Gastrocnemius medialis (tissue), 4 donors: Measurements from ENCODE around the gene TTL. TPM values are rescaled to one million over a fixed set of nuclear protein-coding genes. Genes with fewer than 3 reads are reported as not detected.

Experiments
- ATAC-seq, 2 donors: fragments of 150-250 bp; one replicate each; pipeline ENCODE4 v1.9.1; 2016
- DNase-seq, 2 donors: peaks; one replicate each; pipeline ENCODE4 v3.0.0-alpha.2; 2019
- H3K27ac ChIP-seq, 4 donors: fragments of 200-600 bp; sonication (generic); 1 replicate in 1 of 4; 2 replicates in 3 of 4; pipeline ENCODE4 v1.5.1; 2016 to 2018; ENCODE audit warnings: mild to moderate bottlenecking in 2 of 4, moderate library complexity in 1 of 4
- H3K27me3 ChIP-seq, 3 donors: fragments of 200-600 bp; sonication (generic) in 2 of 3; 1 replicate in 1 of 3; 2 replicates in 2 of 3; pipeline versions ENCODE4 v1.5.1 to v1.6.0; 2016 to 2019; ENCODE audit warnings: mild to moderate bottlenecking in 1 of 3, moderate library complexity in 1 of 3
- H3K36me3 ChIP-seq, 2 donors: fragments of 200-600 bp; sonication (generic) in 1 of 2; one replicate each; pipeline ENCODE4 v1.5.1; 2017 to 2018
- H3K4me1 ChIP-seq, 2 donors: fragments of 200-600 bp; sonication (generic) in 1 of 2; one replicate each; pipeline ENCODE4 v1.5.1; 2016 to 2017; ENCODE audit warnings: mild to moderate bottlenecking in 2 of 2
- H3K4me3 ChIP-seq, 4 donors: fragments of 200-600 bp; sonication (generic) in 3 of 4; 1 replicate in 1 of 4; 2 replicates in 3 of 4; pipeline ENCODE4 v1.5.1; 2016 to 2019; ENCODE audit warnings: mild to moderate bottlenecking in 2 of 4
- H3K9me3 ChIP-seq, 3 donors: fragments of 200-600 bp; sonication (generic) in 2 of 3; 1 replicate in 1 of 3; 2 replicates in 2 of 3; pipeline ENCODE4 v1.5.1; 2016 to 2019
- POLR2A ChIP-seq, 2 donors: fragments of 450-650 bp; IDR thresholded peaks; one replicate each; pipeline ENCODE4 v1.6.1; 2017; ENCODE audit warnings: antibody characterized with exemption in 2 of 2, mild to moderate bottlenecking in 2 of 2, moderate library complexity in 2 of 2
- in situ Hi-C, 4 donors: fragments of 200-750 bp; cut with MboI; loops; one replicate each; pipeline versions ENCODE4 v1.15.0 to v1.8.0; 2017; ENCODE audit warnings: low sequenced_read_pairs in 4 of 4
- intact Hi-C: fragments of 100-400 bp; cut with DNase I; formaldehyde crosslinking; loops from one replicate; pipeline ENCODE4 v1.15.1; 2023; ENCODE audit warnings: low total_unique reads
- total RNA-seq, 4 donors: library from RNA; depleted of rRNA; stranded (reverse); fragments of >200 nt; gene quantifications; one replicate each; pipeline versions ENCODE4 v1.1.0 to v1.2.3, GENCODE V29; 2016
- TF ChIP-seq, protein P1 (sequence below), 5 experiments: fragments of 450-650 bp in 3 of 5; fragments of 200-600 bp in 2 of 5; sonication (generic) in 2 of 5; IDR thresholded peaks in 4 of 5; conservative IDR thresholded peaks in 1 of 5; 1 replicate in 4 of 5; 2 replicates in 1 of 5; pipeline ENCODE4 v1.5.1; 2016 to 2019; ENCODE audit warnings: antibody characterized with exemption in 5 of 5, mild to moderate bottlenecking in 3 of 5, moderate library complexity in 3 of 5

TTL gene
- total RNA-seq, 4 donors from 2014 or later, result 33.0 to 61.0 (median 46.5) TPM

DNA sequence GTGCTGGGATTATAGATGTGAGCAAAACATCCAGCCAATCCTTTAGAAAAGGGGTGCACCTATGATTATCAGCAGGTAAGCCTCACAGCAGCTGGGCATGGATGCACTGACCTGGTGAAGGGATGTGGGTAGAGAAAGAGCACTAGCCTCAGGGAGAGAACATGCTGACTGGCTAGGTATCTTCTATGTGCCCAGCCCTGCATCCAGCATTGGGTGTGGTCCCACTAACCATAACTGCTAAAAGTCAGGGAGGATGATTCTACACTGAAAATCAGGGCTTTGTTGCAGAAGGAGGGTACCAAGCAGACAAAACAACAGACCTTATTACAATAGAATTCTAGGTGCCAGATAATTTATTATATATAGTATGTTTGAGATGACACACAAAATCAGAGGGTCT lies 27.4 kb upstream of the TTL start:
- Histone ChIP-seq H3K4me3 (no peak overlapping the region), H3K27me3 (no peaks in the 10 kb centered on the region), H3K9me3 (no peaks in the 10 kb centered on the region), H3K27ac (no peak overlapping the region), H3K4me1 (no peaks in the 10 kb centered on the region), H3K36me3 (no peaks in the 10 kb centered on the region)
- TF ChIP-seq, protein P1, sequence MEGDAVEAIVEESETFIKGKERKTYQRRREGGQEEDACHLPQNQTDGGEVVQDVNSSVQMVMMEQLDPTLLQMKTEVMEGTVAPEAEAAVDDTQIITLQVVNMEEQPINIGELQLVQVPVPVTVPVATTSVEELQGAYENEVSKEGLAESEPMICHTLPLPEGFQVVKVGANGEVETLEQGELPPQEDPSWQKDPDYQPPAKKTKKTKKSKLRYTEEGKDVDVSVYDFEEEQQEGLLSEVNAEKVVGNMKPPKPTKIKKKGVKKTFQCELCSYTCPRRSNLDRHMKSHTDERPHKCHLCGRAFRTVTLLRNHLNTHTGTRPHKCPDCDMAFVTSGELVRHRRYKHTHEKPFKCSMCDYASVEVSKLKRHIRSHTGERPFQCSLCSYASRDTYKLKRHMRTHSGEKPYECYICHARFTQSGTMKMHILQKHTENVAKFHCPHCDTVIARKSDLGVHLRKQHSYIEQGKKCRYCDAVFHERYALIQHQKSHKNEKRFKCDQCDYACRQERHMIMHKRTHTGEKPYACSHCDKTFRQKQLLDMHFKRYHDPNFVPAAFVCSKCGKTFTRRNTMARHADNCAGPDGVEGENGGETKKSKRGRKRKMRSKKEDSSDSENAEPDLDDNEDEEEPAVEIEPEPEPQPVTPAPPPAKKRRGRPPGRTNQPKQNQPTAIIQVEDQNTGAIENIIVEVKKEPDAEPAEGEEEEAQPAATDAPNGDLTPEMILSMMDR (IDR thresholded peaks at IDR 0.05 in 4 of 5, conservative IDR thresholded peaks at IDR 0.05 in 1 of 5), result no peak
- TF ChIP-seq POLR2A (IDR thresholded peaks at IDR 0.05), result no peak
- in situ Hi-C loops, result no loop called here
- no peak for ATAC-seq
- intact Hi-C loops, result no loop called here
- no peak for DNase-seq

DNA sequence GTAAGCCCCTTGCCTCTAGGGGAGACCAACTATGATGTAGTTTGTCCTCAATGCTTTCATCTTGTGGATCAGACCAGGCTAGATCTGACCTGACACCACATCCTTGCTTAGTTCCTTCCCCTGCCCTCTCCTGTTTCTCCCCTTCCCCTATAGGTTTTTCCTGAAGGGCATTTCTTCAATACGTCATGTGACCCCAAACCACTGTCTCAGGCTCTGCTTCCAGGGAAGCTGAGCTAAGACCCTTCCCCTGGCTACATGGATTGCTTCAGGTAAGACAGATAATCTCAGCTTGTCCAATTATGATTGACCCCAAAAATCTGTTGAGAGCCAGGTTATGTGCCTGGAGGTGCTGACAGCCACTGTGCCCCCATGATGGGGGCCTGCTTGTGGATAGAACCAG lies 22.6 kb upstream of the TTL start:
- Histone ChIP-seq H3K27ac (no peak overlapping the region), H3K36me3 (no peaks in the 10 kb centered on the region), H3K4me3 (no peak overlapping the region), H3K4me1 (no peaks in the 10 kb centered on the region), H3K9me3 (no peaks in the 10 kb centered on the region), H3K27me3 (no peaks in the 10 kb centered on the region)
- ATAC-seq (no peak), DNase-seq (no peak)
- TF ChIP-seq, protein P1 (IDR thresholded peaks at IDR 0.05 in 4 of 5, conservative IDR thresholded peaks at IDR 0.05 in 1 of 5), result no peak
- TF ChIP-seq POLR2A (IDR thresholded peaks at IDR 0.05), result no peak
- in situ Hi-C loops, result no loop called here
- intact Hi-C loops, result no loop called here

DNA sequence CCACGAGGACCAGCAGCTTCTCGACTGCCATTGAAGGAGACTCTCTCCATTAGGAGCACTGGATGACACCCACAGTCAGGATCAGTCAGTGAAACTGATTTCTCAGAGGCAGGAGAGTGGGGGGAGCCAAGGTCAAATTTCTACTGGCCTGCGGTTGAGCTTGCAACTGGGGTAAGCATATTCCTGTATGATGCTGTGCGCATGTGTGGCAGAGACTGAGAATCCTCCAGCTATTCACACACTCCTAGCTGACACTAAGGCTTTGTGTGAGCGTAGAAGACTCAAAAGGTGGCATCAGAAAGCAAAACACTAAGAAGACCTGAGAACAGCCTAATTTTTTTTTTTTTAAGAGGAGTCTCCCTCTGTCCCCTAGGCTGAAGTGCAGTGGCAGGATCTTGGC lies 19.8 kb upstream of the TTL start:
- no peaks in the 10 kb centered on the region for H3K9me3 ChIP-seq
- intact Hi-C loops (no loop called here), in situ Hi-C loops (no loop called here)
- no peak overlapping the region for H3K27ac ChIP-seq
- no peaks in the 10 kb centered on the region for H3K36me3 ChIP-seq
- ATAC-seq (no peak), DNase-seq (no peak)
- H3K4me3 ChIP-seq, result no peak overlapping the region
- H3K4me1 ChIP-seq, result no peaks in the 10 kb centered on the region
- no peak for TF ChIP-seq POLR2A (IDR thresholded peaks at IDR 0.05)
- TF ChIP-seq, protein P1 (IDR thresholded peaks at IDR 0.05 in 4 of 5, conservative IDR thresholded peaks at IDR 0.05 in 1 of 5), result no peak
- no peaks in the 10 kb centered on the region for H3K27me3 ChIP-seq

DNA sequence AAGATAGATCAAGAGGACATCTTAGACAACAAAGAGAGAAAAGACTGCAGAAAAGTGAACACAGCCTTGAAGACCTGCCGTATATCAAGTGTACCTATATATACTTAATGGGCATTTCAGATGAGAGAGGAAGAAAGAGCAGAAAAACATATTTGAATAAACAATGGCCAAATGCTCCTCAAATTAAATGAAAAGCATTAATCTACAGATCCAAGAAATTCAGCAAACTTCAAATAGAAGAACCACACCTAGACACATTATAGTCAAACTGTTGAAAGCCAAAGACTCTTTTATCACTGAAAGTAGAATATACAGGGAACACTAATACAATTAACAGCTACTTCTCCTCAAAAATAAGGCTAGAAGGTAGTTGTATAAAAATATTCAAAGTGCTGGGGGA lies 18.7 kb upstream of the TTL start:
- no peaks in the 10 kb centered on the region for H3K4me1 ChIP-seq
- H3K27me3 ChIP-seq, result no peaks in the 10 kb centered on the region
- no peaks in the 10 kb centered on the region for H3K9me3 ChIP-seq
- H3K27ac ChIP-seq, result no peak overlapping the region
- H3K36me3 ChIP-seq, result no peaks in the 10 kb centered on the region
- TF ChIP-seq, protein P1 (IDR thresholded peaks at IDR 0.05 in 4 of 5, conservative IDR thresholded peaks at IDR 0.05 in 1 of 5), result no peak
- TF ChIP-seq POLR2A (IDR thresholded peaks at IDR 0.05), result no peak
- intact Hi-C loops, result no loop called here
- in situ Hi-C loops, result no loop called here
- H3K4me3 ChIP-seq, result no peak overlapping the region
- no peak for DNase-seq
- no peak for ATAC-seq

DNA sequence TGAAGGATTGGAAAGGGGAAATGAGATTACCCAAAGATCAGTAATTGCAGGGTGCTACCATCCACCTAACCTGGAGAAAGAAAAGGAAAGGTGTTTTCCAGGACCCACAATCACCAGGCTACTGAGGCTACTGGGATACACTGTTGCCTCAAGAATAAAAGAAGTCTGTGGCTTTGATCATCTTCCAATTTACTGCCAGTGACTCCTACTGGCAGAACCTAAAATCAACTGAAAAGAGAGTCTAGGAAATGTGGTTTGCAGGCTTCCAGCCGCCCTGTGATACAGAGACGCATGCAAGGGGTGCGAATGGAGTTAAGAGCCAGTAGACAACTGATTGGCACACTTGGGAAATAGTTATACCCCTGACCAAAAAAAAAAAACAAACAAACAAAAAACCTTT lies 16.6 kb upstream of the TTL start:
- DNase-seq (no peak), ATAC-seq (no peak)
- in situ Hi-C loops (no loop called here), intact Hi-C loops (no loop called here)
- no peak overlapping the region for H3K4me3 ChIP-seq
- no peak overlapping the region for H3K27ac ChIP-seq
- H3K36me3 ChIP-seq, result no peaks in the 10 kb centered on the region
- TF ChIP-seq POLR2A (IDR thresholded peaks at IDR 0.05), result no peak
- TF ChIP-seq, protein P1 (IDR thresholded peaks at IDR 0.05 in 4 of 5, conservative IDR thresholded peaks at IDR 0.05 in 1 of 5), result no peak
- H3K4me1 ChIP-seq, result no peaks in the 10 kb centered on the region
- no peaks in the 10 kb centered on the region for H3K27me3 ChIP-seq
- no peaks in the 10 kb centered on the region for H3K9me3 ChIP-seq
